HG03135 (cell line): ENCODE measurements around the gene SLC38A2.

Experiments
- ATAC-seq: cut with Tn5 transposase; IDR thresholded peaks from one replicate; pipeline ENCODE4 v1.9.1; 2021; ENCODE audit warnings: mild to moderate bottlenecking, moderate library complexity; ENCODE audit not compliant: unreplicated experiment

SLC38A2 gene

DNA sequence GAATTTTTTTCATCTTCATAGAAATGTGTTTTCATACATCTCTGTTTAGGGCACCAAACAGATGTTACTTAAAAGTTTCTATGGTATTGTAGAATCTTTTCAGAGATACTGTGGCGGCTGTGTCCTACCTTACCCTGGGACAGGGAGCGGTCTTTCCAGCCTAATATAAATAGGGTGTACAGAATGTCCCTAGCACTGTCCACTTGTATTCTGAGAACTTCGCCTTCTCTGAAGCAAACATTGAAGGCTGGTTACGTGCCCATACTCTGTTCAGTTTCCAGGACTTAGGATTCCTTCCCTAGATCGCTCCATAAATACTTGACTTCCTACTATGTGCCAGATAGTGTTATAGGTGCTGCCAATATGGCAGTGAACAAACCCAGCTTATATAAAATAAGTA is 24.3 kb upstream of the SLC38A2 start:
- no peak for ATAC-seq

DNA sequence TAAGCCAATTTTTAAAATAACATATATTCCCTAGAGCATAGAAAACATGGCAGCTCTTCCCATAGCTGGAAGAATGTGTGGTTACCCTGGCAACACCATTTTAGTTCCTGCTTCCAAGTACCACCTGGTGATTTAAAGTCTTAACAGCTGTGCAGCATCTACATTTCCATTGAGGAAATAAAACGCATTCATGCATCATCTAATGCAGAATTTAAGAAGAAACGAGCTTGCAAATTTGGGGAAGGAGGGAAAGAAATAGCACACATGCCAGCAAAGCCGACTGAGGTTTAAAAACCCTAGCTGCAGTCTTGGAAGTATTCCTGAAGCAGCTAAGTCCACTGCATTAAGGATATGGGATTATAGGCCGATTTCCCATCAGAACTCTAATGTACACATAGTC is 22.8 kb upstream of the SLC38A2 start:
- ATAC-seq = no peak

DNA sequence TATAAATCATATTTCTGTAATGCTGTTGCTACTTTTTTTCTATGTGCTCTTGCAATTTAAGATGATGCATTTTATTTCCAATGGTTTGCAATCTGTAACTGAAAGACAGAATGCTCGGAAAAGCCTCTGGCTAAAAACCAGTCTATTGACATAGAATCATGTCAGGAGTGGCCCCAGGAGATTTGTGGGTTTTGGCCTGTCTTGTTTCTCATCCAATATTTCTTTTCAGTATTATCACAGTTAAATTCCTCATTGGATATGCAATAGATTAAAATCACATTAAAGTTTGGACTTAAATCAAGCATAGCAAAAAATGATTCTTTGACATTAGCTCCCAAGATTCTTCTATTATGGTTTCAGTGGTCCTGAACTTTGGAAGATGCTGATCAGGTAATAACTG is 19.1 kb upstream of the SLC38A2 start:
- ATAC-seq = no peak

DNA sequence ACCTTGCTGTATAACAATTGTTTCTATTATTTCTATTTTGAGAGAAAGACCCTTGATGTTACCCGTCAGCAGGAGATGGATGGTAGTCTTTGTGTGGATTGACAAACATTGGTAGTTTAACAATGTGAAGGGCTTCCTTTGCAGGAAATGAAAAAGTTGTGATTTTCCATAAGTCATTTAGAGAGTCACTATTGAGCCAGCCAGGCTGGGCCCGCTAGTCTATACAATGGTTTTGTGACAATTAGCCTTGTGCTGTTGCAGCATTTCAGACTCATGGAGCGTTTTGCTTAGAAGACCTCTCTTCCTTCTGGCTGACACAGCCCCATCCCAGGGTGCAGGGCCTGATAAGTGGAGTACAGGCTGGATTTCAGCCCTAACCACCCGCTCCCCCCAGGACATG is 18.3 kb upstream of the SLC38A2 start:
- no peak for ATAC-seq

DNA sequence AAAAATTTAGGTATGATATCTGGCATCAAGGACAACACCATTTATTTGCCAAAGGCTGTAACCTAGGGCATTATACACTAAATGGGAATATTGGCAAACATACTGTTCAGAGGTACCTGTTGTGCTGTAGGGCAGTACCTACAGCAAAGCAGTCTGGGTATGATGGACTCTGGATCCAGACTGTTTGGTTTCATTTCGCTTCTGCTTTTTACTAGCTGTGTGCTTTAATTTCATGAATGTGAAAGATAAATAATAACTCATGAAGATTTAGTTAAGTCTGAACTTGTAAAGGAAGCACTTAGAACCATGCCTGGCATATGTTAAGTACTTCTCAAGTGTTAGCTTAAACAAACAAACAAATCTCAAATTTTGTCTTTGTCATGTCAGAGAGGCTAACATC is 17.7 kb upstream of the SLC38A2 start:
- no peak for ATAC-seq

DNA sequence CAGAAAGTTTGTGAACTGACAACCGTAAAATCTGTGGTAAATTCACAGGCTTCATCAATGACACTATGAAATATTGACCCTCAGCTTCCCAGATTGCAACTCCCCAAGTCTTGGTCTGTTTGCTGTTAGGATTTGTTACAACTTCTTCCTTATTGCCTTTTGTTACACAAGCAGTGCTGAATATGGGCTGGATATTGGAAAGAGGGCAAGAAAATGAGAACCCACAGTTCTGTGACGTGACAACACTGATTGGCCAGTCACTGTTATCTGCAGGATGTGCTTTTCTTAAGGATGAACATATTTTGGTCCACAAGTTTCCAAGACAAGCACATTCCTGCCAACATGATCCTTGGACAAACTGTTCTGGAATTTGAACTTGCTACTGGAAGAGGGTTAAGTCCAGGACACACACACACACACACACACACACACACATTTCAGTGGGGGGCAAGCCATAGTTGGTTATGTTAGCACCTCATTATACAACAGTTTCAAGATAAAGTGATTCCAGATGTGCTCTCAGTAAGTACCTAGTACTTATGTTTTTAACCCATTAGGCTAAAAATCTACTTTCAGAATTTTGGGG is 16.6 kb upstream of the SLC38A2 start:
- no peak for ATAC-seq

DNA sequence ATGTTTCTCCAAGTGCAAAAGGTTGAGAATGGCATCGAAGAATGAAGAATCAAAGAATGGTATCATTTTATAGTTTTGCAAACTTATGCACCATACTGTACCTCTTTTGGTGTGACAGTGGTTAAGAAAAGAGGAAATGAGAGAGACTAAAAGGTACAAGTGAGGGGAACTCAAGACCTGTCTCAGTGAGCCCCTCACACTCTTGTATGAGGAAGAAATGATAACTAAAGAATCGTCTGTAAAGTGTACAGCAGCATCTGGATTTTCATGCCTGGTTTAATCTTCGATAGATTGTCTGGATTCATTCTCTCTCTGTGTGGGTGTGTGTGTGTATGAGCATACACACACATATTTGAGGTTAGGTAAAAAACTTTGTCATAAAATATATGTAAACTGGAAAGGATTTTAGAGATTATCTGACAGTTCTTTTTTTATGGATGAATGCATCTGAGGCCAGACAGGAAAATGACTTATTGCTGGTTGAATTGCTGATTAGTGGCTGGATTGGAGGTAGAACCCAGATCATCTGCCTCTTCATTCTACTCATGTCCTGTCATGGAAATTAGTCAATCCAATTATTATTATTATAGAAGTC is 16.0 kb upstream of the SLC38A2 start:
- peak; percentile 71 for ATAC-seq

DNA sequence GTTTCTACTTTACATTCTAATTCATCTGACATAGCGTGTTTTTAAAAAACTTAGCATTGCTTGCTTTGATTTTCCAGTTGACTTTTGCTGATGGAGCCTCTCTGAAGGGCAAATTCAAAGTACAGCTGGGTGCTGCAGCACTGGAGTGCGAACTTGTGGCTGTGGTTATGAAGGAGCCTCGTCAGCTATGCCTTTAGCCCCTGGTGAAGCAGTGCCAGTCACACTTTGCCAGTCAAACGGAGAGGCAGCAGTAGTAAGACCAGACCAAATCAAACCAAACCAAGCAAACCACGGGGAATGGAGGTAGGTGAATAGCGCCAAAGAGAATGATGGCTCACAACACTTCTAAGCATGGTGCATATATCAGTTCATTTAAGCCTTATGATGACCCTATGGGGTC is 15.1 kb upstream of the SLC38A2 start:
- no peak for ATAC-seq

DNA sequence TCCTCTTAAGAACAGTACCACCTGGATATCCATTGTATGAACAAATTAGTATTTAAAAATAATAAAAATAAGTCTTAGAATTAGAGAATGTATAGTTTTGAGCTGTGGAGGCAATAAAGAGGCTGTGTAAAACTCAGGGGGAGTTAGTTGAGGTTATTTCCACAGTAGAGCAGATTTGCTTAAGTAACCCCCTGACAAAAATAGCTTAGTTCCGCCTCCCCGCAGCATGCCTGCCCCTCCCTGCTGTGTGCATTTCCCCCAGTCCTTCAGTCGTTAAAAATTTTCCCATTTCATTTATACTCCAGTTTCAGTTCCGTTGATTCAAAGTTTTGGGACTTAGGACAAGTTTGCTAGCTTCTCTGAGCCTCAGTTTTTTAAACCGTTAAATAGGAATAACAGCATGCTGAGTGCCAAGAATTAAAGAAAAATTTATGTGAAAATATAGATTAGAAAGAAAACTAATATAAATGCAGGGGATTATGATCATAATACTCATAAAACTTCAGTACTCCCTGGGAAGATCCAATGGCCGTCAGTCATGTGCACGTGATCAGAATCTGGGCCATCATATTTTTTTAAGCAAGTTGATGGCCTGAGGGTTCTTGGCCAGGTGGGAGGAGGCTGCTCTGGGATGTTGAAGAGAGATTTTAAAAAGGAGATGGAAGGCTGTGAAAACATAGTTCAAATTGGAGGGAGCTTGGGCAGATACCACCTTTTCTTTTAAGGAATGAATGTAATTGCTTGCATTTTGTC is 14.5 kb upstream of the SLC38A2 start:
- no peak for ATAC-seq

DNA sequence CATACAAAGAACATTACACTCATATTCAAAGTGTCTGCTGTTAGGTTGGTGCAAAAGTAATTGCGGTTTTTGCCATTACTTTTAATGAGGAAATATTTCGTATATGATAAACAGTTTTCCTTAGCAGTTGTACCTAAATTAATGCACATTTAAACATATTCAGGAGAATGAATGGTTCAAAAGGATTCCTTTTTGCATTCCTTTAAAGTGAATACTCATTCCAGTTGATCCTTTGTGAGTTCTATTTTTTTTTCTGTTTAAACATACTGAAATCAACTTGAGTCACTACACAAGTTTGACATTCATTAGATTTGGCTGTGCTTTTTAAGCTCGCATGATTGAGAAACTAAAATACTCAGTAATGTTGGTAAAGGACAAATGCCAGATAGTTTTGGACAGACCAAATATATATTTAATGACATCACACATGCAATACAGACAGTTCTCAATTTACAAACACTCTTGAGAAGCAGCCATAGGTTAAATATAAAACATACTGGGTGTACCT is 13.8 kb upstream of the SLC38A2 start:
- ATAC-seq = no peak

DNA sequence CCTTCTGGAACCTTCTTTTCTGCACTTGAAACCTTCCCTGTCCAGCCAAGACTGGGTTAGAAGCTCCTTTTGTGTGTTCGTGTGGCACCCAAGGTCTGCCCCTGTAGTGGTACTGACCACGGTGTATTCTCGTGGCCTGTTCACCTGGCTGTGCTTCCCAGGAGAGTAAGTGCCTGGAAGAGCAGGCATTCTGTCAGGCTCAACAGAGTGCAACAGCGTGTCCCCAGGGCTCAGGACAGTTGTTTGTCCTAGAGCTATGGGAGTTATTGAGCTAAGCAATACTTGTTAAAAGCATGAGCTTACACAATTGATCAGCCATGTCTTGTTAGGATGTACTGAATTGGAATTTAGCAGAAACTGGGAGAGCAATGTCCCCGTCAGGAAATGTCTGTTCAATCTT is 12.9 kb upstream of the SLC38A2 start:
- ATAC-seq = no peak

DNA sequence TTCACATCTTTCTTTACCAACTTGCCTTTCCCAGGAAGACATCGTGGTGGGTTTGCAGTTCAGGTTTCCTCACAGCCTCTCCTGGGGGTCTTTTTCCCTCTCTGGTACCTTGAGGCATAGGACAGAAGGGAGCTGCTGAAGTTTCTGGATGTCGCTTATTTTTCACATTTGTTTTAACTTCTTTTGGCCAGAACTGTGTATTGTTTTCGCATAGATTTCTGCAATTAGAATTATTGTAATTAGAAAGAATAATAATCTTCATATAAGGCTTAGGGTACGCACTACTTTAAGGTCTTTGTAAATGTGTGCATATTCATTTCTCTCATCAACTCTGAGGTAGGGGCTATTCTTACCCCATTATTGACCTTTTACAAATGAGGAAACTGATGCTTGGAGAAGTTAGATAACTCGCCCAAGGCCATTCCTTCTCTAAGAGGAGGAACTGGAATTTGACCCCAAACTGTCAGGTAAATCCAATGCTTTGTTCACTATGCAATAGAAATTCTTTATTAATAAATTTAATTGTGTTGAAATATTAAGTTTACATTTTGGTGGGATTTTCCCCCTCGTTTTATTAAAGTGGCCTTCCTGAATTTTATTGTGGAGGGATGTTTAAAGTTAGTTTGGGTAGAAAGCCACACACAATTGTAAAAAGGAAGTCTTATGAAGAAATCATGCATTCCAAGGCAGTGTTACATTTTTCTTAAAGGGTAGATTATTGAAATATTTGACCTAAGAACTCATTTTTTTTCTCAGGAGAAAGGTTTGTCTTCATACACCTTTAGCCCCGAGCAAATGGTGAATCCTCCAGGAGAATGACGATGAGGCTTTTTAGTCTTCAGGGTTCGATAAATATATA is 12.1 kb upstream of the SLC38A2 start:
- ATAC-seq = no peak

DNA sequence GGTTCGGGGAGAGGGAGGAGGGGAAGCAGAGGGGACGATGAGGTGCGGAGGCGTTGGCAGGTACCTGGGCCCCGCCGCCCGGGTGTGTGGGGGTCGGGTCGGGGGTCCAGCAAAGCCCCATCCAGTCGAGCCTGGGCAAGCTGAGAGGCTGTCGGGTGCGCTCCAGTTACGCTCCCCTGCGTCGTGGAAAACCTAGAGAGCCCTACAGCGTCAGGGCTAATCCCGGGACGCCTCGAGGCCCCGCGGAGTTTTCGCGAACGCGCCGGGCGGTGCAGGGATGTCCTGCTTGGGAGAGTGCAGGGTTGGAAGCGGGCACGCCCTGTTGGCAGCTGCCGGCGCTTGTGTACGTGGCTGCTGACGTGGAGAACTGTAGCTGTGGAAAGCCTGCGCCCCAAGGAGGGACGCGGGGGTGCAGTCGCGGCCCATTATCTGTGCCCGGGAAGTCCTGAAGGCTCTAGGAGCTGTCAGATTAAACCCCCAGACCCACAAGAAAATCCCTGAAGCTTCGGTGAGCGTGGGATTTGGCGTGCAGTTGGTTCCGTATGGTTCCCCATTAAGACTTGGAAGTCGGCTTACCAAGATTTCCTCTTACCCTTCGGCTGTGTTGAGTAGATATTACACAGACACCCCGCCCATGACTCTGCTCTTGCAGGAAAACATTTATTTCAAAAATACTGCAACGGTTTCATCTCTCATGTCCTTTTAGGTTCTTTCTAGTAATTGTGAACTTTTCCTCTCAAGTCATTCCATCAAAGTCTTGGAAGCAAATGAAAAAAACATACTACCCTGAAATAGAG is 11.3 kb upstream of the SLC38A2 start:
- ATAC-seq = peak; percentile 39

DNA sequence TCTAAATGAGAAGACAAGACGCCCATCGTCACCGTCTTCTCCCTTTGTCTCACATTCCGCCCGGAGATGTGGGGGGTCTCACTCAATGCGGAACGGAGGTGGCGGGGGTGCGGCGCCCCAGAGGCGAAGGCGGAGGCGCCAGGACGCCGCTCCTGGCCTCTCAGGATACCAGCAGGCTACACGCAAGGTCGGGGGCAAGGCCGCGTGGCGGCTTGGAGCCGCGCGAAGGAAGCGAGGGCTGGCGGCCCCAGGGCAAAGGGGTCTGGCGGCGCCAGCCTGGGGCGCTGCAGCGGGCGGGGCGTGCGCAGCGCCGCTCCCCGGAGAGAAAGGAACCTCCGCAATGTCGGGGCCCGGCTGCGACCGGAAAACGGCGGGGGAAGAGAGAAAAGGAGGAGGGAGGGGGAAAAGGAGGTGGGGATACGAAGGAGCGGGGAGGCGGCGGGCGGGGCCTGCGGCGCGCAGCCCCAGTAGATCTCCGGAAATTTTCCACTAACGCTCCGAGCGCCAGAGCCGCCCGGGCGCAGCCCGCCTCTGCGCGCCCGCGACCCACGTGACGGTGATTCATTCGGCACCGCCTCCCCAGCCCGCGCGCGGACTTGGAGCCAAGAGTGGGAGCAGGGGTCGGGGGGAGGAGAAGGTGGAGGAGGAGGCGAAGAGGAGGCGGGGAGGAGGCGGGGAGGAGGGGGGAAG is 10.5 kb upstream of the SLC38A2 start:
- peak; percentile 75 for ATAC-seq

DNA sequence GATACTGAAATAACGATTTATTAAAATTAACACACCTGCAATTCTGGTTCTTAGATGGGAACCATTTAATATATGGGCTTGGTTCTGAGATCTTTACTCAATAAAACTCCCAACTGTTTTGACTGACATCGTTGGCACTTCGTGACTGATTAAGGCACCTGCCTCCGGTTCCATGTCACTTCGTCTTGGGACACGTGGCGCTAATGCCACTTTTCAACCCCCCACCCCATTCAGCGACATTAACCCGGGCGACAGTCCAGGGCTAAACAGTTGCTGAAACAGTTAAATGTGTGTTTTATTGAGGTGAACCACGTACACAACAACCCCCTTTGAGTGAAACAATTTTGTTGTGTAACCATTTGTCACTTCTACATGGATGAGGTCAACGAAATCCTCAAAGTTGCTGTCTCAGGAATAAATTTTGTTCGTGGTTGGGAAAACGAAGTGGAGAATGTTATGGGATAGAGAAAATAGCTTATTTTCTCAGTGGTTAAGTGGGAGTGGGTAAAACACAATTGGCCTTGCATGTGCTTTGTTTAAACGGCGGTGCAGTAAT is 9.9 kb upstream of the SLC38A2 start:
- ATAC-seq = no peak

DNA sequence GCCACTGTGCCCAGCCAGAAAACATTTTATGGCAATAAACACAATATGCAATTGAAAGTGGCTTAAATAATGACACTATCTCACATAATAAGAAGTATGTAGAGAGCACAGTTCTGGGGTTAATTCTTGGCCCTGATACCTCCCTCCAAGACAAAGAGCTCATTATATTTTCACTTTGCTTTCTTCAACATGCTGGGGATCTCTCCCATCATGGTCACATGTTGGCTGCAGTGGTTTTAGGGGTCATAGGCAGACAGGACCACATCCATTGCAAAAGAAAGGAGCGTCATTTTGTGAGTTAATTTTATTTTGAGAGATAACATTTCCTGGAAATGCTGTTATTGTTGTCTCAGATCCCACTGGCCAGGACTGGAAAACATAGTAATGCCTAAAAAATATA is 8.3 kb upstream of the SLC38A2 start:
- ATAC-seq = no peak

DNA sequence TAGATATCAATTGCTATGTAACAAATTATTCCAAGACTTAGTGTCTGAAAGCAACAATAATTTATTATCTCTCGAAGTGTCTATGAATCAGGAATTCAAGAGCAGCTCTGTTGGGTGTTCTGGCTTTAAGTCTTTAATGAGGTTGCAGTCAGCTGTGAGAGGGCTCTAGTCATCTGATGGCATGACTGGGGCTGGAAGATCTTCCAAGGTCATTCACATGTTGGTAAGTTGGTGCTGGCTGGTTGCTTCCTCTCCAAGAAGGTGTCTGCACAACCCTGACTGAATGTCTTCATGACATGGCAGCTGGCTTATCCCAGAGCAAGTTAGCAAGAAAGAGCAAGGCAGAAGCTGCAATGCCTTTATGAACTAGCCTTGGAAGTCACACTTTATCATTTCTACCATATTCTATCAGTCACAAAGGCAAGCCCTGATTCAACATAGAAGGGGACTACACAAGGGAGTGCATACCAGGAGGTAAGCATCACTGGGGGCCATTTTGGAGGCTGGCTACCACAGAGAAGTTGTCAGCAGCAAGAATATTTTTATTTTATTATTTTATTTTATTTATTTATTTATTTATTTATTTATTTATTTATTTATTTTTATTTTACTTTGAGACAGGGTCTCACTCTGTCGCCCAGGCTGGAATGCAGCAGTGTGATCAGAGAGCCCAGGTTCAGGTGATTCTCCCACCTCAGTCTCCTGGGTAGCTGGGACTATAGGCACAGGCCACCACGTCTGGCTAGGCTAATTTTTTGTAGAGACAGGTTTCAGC is 7.6 kb upstream of the SLC38A2 start:
- no peak for ATAC-seq

DNA sequence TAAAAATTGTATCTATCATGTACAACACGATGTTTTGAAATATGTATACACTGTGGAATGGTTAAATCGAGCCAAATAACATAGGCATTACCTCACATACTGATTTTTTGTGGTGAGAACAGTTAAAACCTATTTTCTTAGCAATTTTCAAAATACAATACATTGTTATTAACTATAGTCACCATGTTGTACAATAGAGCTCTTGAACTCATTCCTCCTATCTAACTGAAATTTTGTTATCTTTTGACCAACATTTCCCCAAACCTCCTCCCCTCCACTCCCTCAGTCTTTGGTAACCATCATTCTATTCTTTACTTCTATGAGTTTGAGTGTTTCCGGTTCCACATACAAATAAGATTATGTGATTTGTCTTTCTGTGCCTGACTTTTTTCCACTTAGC is 6.8 kb upstream of the SLC38A2 start:
- ATAC-seq = no peak

DNA sequence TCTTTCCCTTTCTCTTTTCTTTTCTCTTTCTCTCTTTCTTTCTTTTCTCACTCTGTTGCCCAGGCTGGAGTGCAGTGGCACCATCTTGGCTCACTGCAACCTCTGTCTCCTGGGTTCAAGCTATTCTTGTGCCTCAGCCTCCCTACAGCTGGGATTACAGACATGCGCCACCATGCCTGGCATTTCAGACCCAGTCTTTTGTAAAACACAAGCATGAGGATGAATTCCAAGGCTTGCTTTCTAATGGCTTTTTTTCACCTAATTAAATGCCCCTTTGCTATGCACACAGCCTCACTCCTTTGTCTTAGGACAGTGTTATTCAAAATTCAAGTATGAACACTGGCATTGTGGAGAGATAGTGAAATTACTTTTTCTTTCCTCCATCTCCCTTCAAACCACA is 6.0 kb upstream of the SLC38A2 start:
- ATAC-seq = no peak
